ENCODE measurements around the gene AGT. TPM values are rescaled to one million over a fixed set of nuclear protein-coding genes. Genes with fewer than 3 reads are reported as not detected.

AGT gene
- not detected for total RNA-seq

- Histone ChIP-seq H3K27me3 (ENCODE audit: insufficient read depth, low read length) (peaks cover 2% of the 10 kb centered on the region), H3K4me3 (ENCODE audit: low read length) (no peak within 1 kb of the TSS), H3K9me3 (ENCODE audit: low read depth, low read length) (no peaks in the 10 kb centered on the region), H3K4me1 (ENCODE audit: insufficient read depth, low read length) (no peaks in the 10 kb centered on the region)
Measured at GRCh38 chr1:230713915-230714764, at the start of gene AGT. AGT (minus strand) TSS chr1:230714122; CDS start chr1:230710823, 3,299 bp downstream.

- no peaks in the 10 kb centered on the region for H3K27me3 ChIP-seq (ENCODE audit: insufficient read depth, low read length)
- H3K9me3 ChIP-seq (ENCODE audit: low read depth, low read length), result no peaks in the 10 kb centered on the region
- no peaks in the 10 kb centered on the region for H3K4me1 ChIP-seq (ENCODE audit: insufficient read depth, low read length)
- no peak overlapping the region for H3K4me3 ChIP-seq (ENCODE audit: low read length)
Measured at GRCh38 chr1:230761443-230762167, 47.7 kb upstream of the AGT start.

GRCh38 chr1:230760360-230760827, 46.5 kb upstream of the AGT start:
- no peaks in the 10 kb centered on the region for H3K27me3 ChIP-seq (ENCODE audit: insufficient read depth, low read length)
- H3K9me3 ChIP-seq (ENCODE audit: low read depth, low read length), result no peaks in the 10 kb centered on the region
- H3K4me1 ChIP-seq (ENCODE audit: insufficient read depth, low read length), result no peaks in the 10 kb centered on the region
- H3K4me3 ChIP-seq (ENCODE audit: low read length), result no peak overlapping the region

- Histone ChIP-seq H3K4me3 (ENCODE audit: low read length) (no peak overlapping the region), H3K4me1 (ENCODE audit: insufficient read depth, low read length) (no peaks in the 10 kb centered on the region), H3K27me3 (ENCODE audit: insufficient read depth, low read length) (no peaks in the 10 kb centered on the region), H3K9me3 (ENCODE audit: low read depth, low read length) (no peaks in the 10 kb centered on the region)
Measured at GRCh38 chr1:230759369-230760065, 45.6 kb upstream of the AGT start.

GRCh38 chr1:230758709-230759368, 44.9 kb upstream of the AGT start:
- H3K4me3 ChIP-seq (ENCODE audit: low read length), result no peak overlapping the region
- no peaks in the 10 kb centered on the region for H3K27me3 ChIP-seq (ENCODE audit: insufficient read depth, low read length)
- H3K9me3 ChIP-seq (ENCODE audit: low read depth, low read length), result no peaks in the 10 kb centered on the region
- H3K4me1 ChIP-seq (ENCODE audit: insufficient read depth, low read length), result no peaks in the 10 kb centered on the region

GRCh38 chr1:230757856-230758708, 44.2 kb upstream of the AGT start:
- Histone ChIP-seq H3K4me1 (ENCODE audit: insufficient read depth, low read length) (no peaks in the 10 kb centered on the region), H3K4me3 (ENCODE audit: low read length) (no peak overlapping the region), H3K27me3 (ENCODE audit: insufficient read depth, low read length) (no peaks in the 10 kb centered on the region), H3K9me3 (ENCODE audit: low read depth, low read length) (no peaks in the 10 kb centered on the region)

GRCh38 chr1:230754796-230755195, 40.9 kb upstream of the AGT start:
- Histone ChIP-seq H3K9me3 (ENCODE audit: low read depth, low read length) (no peaks in the 10 kb centered on the region), H3K27me3 (ENCODE audit: insufficient read depth, low read length) (no peaks in the 10 kb centered on the region), H3K4me3 (ENCODE audit: low read length) (no peak overlapping the region), H3K4me1 (ENCODE audit: insufficient read depth, low read length) (no peaks in the 10 kb centered on the region)

- H3K27me3 ChIP-seq (ENCODE audit: insufficient read depth, low read length), result no peaks in the 10 kb centered on the region
- no peaks in the 10 kb centered on the region for H3K4me1 ChIP-seq (ENCODE audit: insufficient read depth, low read length)
- H3K4me3 ChIP-seq (ENCODE audit: low read length), result no peak overlapping the region
- no peaks in the 10 kb centered on the region for H3K9me3 ChIP-seq (ENCODE audit: low read depth, low read length)
Measured at GRCh38 chr1:230753586-230754251, 39.8 kb upstream of the AGT start.

- H3K27me3 ChIP-seq (ENCODE audit: insufficient read depth, low read length), result no peaks in the 10 kb centered on the region
- no peaks in the 10 kb centered on the region for H3K4me1 ChIP-seq (ENCODE audit: insufficient read depth, low read length)
- no peak overlapping the region for H3K4me3 ChIP-seq (ENCODE audit: low read length)
- no peaks in the 10 kb centered on the region for H3K9me3 ChIP-seq (ENCODE audit: low read depth, low read length)
Measured at GRCh38 chr1:230753191-230753585, 39.3 kb upstream of the AGT start.

GRCh38 chr1:230752407-230752806, 38.5 kb upstream of the AGT start:
- H3K4me3 ChIP-seq (ENCODE audit: low read length), result no peak overlapping the region
- no peaks in the 10 kb centered on the region for H3K9me3 ChIP-seq (ENCODE audit: low read depth, low read length)
- H3K4me1 ChIP-seq (ENCODE audit: insufficient read depth, low read length), result no peaks in the 10 kb centered on the region
- H3K27me3 ChIP-seq (ENCODE audit: insufficient read depth, low read length), result no peaks in the 10 kb centered on the region

GRCh38 chr1:230750986-230751625, 37.2 kb upstream of the AGT start:
- no peak overlapping the region for H3K4me3 ChIP-seq (ENCODE audit: low read length)
- H3K9me3 ChIP-seq (ENCODE audit: low read depth, low read length), result no peaks in the 10 kb centered on the region
- no peaks in the 10 kb centered on the region for H3K27me3 ChIP-seq (ENCODE audit: insufficient read depth, low read length)
- no peaks in the 10 kb centered on the region for H3K4me1 ChIP-seq (ENCODE audit: insufficient read depth, low read length)

GRCh38 chr1:230750576-230750975, 36.7 kb upstream of the AGT start:
- no peak overlapping the region for H3K4me3 ChIP-seq (ENCODE audit: low read length)
- no peaks in the 10 kb centered on the region for H3K27me3 ChIP-seq (ENCODE audit: insufficient read depth, low read length)
- H3K4me1 ChIP-seq (ENCODE audit: insufficient read depth, low read length), result no peaks in the 10 kb centered on the region
- no peaks in the 10 kb centered on the region for H3K9me3 ChIP-seq (ENCODE audit: low read depth, low read length)

GRCh38 chr1:230749635-230750034, 35.7 kb upstream of the AGT start:
- H3K4me1 ChIP-seq (ENCODE audit: insufficient read depth, low read length), result no peaks in the 10 kb centered on the region
- H3K27me3 ChIP-seq (ENCODE audit: insufficient read depth, low read length), result no peaks in the 10 kb centered on the region
- H3K4me3 ChIP-seq (ENCODE audit: low read length), result no peak overlapping the region
- no peaks in the 10 kb centered on the region for H3K9me3 ChIP-seq (ENCODE audit: low read depth, low read length)
